COR-L47 (cell line): Measurements from ENCODE around the gene DDX54.
"Not testable (repeated sequence)": the region's sequence is repeated elsewhere in the genome, so short reads cannot be mapped to it uniquely, and the experiment has no call there.

Experiments used
- DNase-seq: peaks from one replicate; lab custom pipeline; 2025; lab: John Stamatoyannopoulos, UW

DDX54 gene

GRCh38 chr12:113142173-113142885 lies 42.9 kb downstream of the DDX54 start:
- DNase-seq, result no peak

DNA sequence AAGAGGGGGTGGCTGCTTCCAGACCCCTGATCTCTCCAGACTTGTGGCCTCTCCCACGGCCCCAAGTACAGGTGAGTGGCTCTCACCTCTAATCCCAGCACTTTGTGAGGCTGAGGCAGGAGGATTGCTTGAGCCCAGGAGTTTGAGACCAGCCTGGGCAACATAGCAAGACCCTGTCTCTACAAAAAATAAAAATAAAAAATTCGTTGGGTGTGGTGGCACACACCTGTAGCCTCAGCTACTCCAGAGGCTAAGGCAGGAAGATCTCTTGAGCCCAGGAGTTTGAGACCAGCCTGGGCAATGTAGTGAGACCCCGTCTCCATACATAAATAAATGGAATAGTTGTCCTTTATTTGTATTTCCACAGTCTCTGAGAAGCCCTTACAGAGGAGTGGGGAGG lies 43.6 kb downstream of the DDX54 start:
- DNase-seq, result not testable (repeated sequence)

GRCh38 chr12:113140706-113141105 lies 44.6 kb downstream of the DDX54 start:
- no peak for DNase-seq

DNA sequence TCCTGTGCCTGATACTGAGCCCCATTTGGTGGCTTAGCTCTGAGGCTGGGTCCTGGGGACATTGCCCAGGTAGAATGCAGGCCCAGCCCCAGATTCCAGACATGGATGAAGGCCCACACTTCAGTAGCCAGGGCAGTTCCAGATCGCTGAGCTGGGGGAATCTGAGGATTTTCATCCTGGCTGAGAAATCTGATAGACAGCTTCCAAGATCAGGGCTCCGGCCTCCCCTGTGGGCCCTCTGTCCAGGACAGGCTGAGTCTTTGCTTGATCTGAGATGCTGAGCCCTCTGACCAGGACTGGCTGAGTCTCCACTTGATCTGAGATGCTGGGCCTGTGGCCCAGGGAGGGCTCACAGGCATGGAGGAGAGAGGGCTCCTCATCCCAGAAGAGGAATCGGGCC lies 46.5 kb downstream of the DDX54 start:
- DNase-seq, result no peak

DNA sequence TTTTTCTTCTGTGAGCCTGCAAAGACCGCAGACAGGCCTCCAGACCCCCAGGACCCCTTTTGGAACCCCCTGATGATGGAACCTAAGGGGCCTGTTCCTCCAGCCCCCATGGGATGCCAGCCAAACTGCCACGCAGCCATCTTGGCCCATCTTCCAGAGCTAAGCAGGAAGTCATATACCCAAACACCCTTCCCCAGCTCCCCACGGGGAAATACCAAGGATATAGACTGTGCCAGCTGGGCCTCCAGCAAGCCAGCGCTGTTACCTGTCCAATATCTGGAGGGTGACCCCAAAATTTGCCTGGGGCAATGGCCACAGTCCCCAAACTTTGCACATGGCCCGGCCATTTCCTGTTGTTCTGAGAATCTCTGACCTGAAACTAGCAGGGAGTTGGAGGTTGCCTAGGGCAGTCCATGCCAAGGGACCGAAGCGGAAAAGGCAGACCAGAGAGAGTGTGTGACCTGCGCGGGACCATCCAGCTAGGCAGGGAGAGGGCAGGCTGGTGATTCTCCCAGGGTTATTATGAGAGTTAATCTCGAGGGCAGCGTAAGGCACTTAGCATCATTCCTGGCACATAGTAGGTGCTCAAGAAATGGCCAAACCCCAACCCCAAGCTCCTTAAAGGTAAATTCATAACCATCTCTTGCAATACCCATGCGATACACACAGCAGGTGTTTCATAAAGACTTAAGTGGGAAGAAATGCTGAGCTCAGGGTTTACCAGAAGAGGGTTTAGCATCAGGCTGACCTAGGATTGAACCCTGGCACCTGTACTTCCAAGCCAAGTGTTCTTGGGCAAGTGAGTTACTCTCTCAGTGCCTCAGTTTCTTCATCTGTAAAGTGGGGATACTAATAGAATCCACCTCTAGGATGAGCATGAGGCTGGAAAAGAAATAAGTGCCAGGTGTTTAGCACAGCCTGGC lies 47.2 kb downstream of the DDX54 start:
- DNase-seq, result no peak

DNA sequence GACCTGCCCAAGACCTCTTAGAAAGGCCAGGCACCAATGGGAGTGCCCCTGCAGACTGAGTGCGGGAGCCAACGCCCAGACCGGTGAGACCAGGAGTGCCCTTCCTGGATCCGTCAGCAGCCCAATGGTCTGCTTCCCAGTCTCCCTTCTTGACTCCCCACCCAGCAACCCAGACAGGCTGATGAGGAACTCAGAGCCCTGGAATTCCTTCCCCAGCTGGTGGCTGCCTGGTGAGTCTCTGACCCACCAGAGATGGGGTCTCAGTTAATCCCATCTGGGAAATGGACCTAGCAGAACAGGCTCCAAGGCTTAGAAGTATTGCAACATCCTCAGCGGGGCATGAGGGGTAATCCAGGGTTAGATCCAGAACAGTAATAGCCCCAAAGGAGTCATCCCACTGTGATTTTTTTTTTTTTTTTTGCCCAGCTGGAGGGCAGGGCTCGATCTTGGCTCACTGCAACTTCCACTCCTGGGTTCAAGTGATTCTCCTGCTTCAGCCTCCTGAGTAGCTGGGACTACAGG lies 48.2 kb downstream of the DDX54 start:
- DNase-seq, result no peak

GRCh38 chr12:113136128-113136989 lies 48.9 kb downstream of the DDX54 start:
- no peak for DNase-seq

- peak; percentile 68 for DNase-seq
Measured at GRCh38 chr12:113135178-113136127, 49.8 kb downstream of the DDX54 start, which contains the start of gene RASAL1. Gene RASAL1, minus strand, starts transcription at chr12:113135761. Its CDS starts 299 bp downstream, at chr12:113135462.

DNA sequence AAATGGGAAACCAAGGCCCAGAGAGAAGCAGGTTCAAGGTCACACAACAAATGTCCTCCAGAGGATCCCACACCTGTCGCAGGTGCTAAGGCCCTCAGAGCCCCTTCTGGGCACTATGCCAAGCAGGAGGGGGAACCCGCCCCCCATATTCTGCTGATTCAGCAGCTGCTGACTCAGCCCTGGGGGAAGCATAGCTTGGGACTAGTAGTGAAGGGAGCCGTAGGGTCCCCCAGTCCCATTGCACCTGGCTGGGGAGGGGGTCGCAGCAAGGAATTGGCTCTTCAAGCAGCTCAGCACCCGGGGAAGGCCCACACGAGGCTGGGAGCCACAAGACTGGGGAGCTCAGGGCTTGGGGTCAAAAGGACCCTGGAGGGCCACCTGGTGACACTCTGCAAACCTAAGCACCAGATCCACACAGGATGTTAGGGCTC lies 50.7 kb downstream of the DDX54 start:
- no peak for DNase-seq

GRCh38 chr12:113134071-113134470 lies 51.2 kb downstream of the DDX54 start:
- no peak for DNase-seq

GRCh38 chr12:113133666-113134065 lies 51.6 kb downstream of the DDX54 start:
- no peak for DNase-seq

DNA sequence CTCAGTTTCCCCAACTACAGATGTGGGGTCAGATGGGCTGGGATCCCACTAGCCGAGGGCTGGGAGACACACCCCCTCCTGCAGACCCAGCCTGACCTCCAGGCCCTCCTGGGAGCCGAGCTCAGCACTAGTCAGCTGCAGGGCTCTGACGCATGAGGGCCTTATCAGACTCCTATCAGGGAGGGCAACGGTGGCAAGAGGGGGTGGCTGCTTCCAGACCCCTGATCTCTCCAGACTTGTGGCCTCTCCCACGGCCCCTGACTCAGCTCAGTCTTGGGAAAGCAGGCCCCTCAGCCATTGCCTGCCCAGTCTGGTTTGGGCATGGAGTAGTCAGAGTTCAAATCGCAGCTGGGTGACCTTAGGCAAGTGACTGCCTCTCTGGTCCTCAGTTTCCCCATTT lies 52.2 kb downstream of the DDX54 start:
- DNase-seq, result no peak

- no peak for DNase-seq
Measured at GRCh38 chr12:113131556-113131955, 53.7 kb downstream of the DDX54 start.

GRCh38 chr12:113130457-113131135 lies 54.7 kb downstream of the DDX54 start:
- DNase-seq, result no peak

DNA sequence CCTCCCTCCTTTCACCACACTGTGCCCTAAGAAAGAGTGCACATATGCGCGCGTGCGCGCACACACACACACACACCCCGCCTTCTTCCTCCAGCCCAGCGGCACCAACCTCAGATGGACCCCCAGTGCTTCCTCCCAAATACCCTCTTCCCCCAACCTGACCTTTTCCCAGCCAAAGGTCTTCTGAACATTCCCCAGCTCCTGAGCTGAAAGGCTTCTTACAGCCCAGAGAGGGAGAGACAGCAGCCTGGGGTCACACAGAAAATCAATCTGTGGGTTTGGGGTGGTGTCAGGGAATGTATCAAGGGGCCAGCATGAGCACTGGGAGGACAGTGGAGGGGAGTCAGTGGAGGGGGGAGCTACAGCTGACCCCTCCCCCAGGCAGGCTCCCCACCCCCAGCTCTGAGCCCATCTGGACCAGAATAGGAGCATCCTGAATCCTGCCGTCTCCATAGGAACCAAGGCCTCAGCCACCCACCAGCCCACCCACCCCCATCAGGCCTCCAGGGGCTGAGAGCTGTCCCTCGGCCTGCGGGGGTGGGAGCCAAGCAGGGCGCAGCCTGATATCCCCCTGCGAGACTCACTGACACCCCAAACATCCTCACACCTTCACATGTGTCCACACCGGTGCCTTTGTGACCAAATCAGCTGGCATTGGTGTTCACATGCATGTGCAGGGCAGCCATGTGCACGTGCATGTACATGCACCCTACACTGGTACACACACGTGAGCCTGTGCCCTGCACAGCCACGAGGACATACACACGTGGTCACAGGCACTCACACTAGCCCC lies 55.4 kb downstream of the DDX54 start:
- DNase-seq, result no peak

DNA sequence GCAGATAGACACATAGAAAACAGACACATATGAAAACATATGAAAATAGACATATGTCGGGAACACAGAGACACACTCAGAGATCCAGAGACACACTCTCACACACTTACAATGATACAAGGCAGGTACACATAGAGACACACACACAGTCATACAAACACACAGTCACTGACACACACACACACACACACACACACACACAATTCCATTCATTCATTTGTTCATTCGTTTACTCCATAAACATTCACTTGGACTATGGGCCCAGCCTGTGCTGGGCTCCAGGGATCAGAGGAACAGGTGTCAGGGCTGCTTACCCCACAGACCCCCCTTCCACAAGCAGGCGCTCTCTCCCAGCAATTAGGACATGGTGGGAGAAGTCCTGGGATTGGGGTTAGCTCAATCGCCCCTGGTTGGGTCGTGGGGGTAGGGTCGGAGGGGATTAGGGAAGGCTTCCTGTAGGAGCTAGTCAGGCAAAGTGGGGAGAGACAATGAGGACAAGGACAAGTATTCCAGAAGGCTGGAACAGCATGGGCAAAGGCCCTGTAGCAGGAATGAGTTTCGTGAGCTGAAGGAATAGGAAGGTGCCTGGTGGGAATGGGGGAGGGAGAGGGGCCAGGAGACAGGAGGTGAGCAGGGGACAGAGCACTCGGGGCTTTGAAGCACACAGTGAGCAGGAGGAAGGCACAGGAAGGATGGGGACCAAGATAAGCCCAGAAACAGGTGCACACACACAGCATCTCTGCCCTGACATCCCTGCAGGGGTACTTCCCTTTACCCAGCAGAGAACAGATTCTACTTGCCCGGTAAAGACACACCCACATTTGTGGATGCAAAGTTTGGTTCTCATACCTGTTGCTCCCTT lies 56.2 kb downstream of the DDX54 start:
- DNase-seq, result no peak

DNA sequence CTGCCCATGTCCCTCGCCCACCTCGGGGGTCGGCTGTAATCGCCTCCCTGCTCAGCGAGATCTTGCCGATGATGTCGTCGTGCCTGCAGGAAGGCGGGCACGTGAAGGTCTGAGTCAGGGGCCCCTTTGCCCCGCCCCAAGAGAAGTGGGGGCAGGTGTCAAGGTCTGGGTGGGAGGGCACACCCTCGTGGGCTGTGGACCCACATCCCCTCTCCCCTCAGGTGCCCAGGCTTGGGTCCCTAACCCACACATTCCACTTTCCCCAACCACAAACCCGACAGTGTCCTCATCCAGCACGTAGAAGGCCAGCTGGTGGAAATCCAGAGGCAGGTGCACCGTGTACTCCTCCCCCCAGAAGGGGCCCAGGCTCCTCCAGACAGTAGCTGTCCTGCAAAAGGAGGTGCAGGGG lies 57.5 kb downstream of the DDX54 start:
- no peak for DNase-seq

DNA sequence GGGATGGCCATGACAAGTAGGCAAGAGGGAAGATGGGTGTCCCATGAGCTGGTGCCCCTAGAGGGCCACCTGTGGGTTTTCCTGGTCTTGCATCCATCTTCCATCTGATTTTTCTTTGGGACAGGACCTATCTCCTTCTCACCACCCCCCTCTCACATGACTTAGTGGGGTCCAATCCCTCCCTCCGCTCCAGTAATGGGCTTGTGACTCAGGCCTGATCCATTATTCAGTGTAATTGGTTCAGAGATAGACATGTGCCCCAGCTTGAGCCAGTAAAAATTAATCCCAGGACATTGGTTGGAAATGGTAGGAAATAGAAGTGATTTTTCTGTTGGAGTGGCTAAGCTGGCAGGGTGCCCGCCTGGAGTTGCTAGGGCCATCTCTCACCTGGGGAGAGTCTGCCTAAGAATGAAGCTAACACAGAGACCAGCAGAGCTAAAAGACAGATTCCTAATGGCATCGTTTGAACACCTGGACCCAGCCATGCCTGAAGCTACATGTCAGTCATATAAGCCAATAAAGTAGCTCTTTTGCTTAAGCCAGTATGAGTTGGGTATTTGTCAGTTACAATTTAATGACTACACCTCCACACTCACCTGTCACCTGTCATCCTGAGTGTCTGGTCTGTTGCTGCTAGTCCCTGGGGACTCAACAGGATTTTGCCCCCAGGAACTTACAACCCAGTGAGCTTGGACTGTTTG lies 64.5 kb downstream of the DDX54 start:
- DNase-seq, result no peak
